GM19099 (cell line): ENCODE measurements around the gene ARHGAP24.

ENCODE experiments used
- POLR2A ChIP-seq: IDR thresholded peaks from 3 replicates; pipeline ENCODE4 v1.6.1; 2011; ENCODE audit warnings: low read depth; ENCODE audit not compliant: insufficient read length; ENCODE audit errors: extremely low read depth

The ARHGAP24 gene

GRCh38 chr4:85826060-85826678, 351.2 kb downstream of the ARHGAP24 start:
- TF ChIP-seq POLR2A: no peak

- TF ChIP-seq POLR2A: no peak
These were observed 353.3 kb downstream of the ARHGAP24 start for GRCh38 chr4:85828027-85828890.

GRCh38 chr4:85829276-85830051, 354.5 kb downstream of the ARHGAP24 start:
- no peak for TF ChIP-seq POLR2A

- no peak for TF ChIP-seq POLR2A
These were observed 356.7 kb downstream of the ARHGAP24 start for GRCh38 chr4:85831647-85832046.

- TF ChIP-seq POLR2A: no peak
These were observed 358.4 kb downstream of the ARHGAP24 start for GRCh38 chr4:85833302-85833701.

- no peak for TF ChIP-seq POLR2A
These were observed 360.0 kb downstream of the ARHGAP24 start for GRCh38 chr4:85834934-85835333.

- no peak for TF ChIP-seq POLR2A
These were observed 361.9 kb downstream of the ARHGAP24 start for GRCh38 chr4:85836588-85837438.

- no peak for TF ChIP-seq POLR2A
These were observed 362.4 kb downstream of the ARHGAP24 start for GRCh38 chr4:85837439-85837733.

GRCh38 chr4:85842540-85842939, 367.6 kb downstream of the ARHGAP24 start:
- TF ChIP-seq POLR2A: no peak

- TF ChIP-seq POLR2A: no peak
These were observed 379.6 kb downstream of the ARHGAP24 start for GRCh38 chr4:85854546-85854945.

GRCh38 chr4:85860066-85860740, 385.3 kb downstream of the ARHGAP24 start:
- TF ChIP-seq POLR2A: no peak

GRCh38 chr4:85861064-85861765, 386.3 kb downstream of the ARHGAP24 start:
- no peak for TF ChIP-seq POLR2A

GRCh38 chr4:85862896-85863295, 387.9 kb downstream of the ARHGAP24 start:
- TF ChIP-seq POLR2A: no peak
